Measurements from ENCODE around the gene NLRP12.
"Not testable (repeated sequence)": the region's sequence is repeated elsewhere in the genome, so short reads cannot be mapped to it uniquely, and the experiment has no call there.

The NLRP12 gene

GRCh38 chr19:53828531-53828930, 4.4 kb upstream of the NLRP12 start:
- no peak for DNase-seq (ENCODE audit: low spot score)

GRCh38 chr19:53826876-53827275, 2.8 kb upstream of the NLRP12 start:
- DNase-seq (ENCODE audit: low spot score): no peak

GRCh38 chr19:53823380-53824120, 564 bp downstream of the NLRP12 start:
- no peak for DNase-seq (ENCODE audit: low spot score)

- DNase-seq (ENCODE audit: low spot score): no peak
These were observed 4.3 kb downstream of the NLRP12 start for GRCh38 chr19:53819861-53820260.

- peak; percentile 43 for DNase-seq (ENCODE audit: low spot score)
These were observed 5.4 kb downstream of the NLRP12 start for GRCh38 chr19:53818756-53819155.

GRCh38 chr19:53813996-53814395, 10.1 kb downstream of the NLRP12 start:
- DNase-seq (ENCODE audit: low spot score): no peak

GRCh38 chr19:53812335-53812734, 11.8 kb downstream of the NLRP12 start:
- no peak for DNase-seq (ENCODE audit: low spot score)

- no peak for DNase-seq (ENCODE audit: low spot score)
These were observed 13.2 kb downstream of the NLRP12 start for GRCh38 chr19:53810891-53811290.

- no peak for DNase-seq (ENCODE audit: low spot score)
These were observed 13.9 kb downstream of the NLRP12 start for GRCh38 chr19:53810187-53810546.

- DNase-seq (ENCODE audit: low spot score): no peak
These were observed 14.5 kb downstream of the NLRP12 start for GRCh38 chr19:53809518-53810186.

- DNase-seq (ENCODE audit: low spot score): peak; percentile 16
These were observed 15.4 kb downstream of the NLRP12 start for GRCh38 chr19:53808710-53809125.

- no peak for DNase-seq (ENCODE audit: low spot score)
These were observed 22.9 kb downstream of the NLRP12 start for GRCh38 chr19:53801257-53801656.

GRCh38 chr19:53795019-53795418, 29.1 kb downstream of the NLRP12 start:
- no peak for DNase-seq (ENCODE audit: low spot score)

- DNase-seq (ENCODE audit: low spot score): peak; percentile 79
These were observed 31.2 kb downstream of the NLRP12 start for GRCh38 chr19:53792721-53793433.

GRCh38 chr19:53789708-53790678, 34.1 kb downstream of the NLRP12 start:
- no peak for DNase-seq (ENCODE audit: low spot score)

- no peak for DNase-seq (ENCODE audit: low spot score)
These were observed 36.8 kb downstream of the NLRP12 start for GRCh38 chr19:53787266-53787665.

GRCh38 chr19:53786744-53787143, 37.4 kb downstream of the NLRP12 start:
- DNase-seq (ENCODE audit: low spot score): no peak

GRCh38 chr19:53785196-53785889, 38.8 kb downstream of the NLRP12 start:
- no peak for DNase-seq (ENCODE audit: low spot score)

- no peak for DNase-seq (ENCODE audit: low spot score)
These were observed 41.4 kb downstream of the NLRP12 start for GRCh38 chr19:53782698-53783097.

- not testable (repeated sequence) for DNase-seq (ENCODE audit: low spot score)
These were observed 42.8 kb downstream of the NLRP12 start for GRCh38 chr19:53781332-53781731.

GRCh38 chr19:53780506-53780905, 43.6 kb downstream of the NLRP12 start:
- no peak for DNase-seq (ENCODE audit: low spot score)
